Measurements from ENCODE around the gene VPS13D.
A peak's percentile ranks its signal among the peaks of the same experiment; 100 is the strongest.

Gene VPS13D

DNA sequence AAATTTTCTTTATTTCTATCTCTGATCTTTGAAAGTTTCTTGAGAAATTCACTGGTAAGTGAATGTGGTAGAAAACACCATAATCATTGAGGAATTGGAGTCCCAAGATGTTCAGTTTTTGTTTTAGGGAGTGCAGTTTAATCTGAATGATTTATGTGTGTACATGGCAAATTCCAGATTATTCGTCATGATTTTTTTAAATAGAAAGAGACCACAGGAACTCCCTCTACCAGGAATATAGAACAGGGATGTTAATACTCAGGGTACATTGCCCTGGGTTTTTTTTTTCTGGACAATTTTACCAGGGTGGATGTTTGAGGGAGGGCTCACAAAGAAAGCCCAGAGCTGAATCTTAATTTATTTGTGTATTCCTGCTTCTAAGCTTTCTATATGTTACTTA, 109.0 kb downstream of the VPS13D start:
- Histone ChIP-seq H3K27me3 (ENCODE audit: insufficient read depth, low read length, poor library complexity) (no peaks in the 10 kb centered on the region), H3K9ac (ENCODE audit: low read depth, low read length) (no peak overlapping the region), H3K4me3 (ENCODE audit: low read depth in 1 of 2, low read length in 2 of 2) (no peak overlapping the region), H3K4me2 (ENCODE audit: insufficient read depth, low read length) (no peak overlapping the region), H3K27ac (ENCODE audit: low read length) (no peak overlapping the region), H3K36me3 (ENCODE audit: insufficient read depth, low read length) (peaks cover 44% of the 10 kb centered on the region), H3K4me1 (ENCODE audit: insufficient read depth, low read length) (no peaks in the 10 kb centered on the region), H3K9me3 (ENCODE audit: insufficient read depth, low read length, severe bottlenecking) (no peaks in the 10 kb centered on the region), H2AFZ (ENCODE audit: low read depth, low read length) (no peak overlapping the region), H4K20me1 (ENCODE audit: insufficient read depth, low read length) (no peaks in the 10 kb centered on the region), H3K79me2 (ENCODE audit: insufficient read depth, low read length) (no peaks in the 10 kb centered on the region)
- no peak for ATAC-seq (ENCODE audit: insufficient read depth, low read depth)
- TF ChIP-seq, protein P1, sequence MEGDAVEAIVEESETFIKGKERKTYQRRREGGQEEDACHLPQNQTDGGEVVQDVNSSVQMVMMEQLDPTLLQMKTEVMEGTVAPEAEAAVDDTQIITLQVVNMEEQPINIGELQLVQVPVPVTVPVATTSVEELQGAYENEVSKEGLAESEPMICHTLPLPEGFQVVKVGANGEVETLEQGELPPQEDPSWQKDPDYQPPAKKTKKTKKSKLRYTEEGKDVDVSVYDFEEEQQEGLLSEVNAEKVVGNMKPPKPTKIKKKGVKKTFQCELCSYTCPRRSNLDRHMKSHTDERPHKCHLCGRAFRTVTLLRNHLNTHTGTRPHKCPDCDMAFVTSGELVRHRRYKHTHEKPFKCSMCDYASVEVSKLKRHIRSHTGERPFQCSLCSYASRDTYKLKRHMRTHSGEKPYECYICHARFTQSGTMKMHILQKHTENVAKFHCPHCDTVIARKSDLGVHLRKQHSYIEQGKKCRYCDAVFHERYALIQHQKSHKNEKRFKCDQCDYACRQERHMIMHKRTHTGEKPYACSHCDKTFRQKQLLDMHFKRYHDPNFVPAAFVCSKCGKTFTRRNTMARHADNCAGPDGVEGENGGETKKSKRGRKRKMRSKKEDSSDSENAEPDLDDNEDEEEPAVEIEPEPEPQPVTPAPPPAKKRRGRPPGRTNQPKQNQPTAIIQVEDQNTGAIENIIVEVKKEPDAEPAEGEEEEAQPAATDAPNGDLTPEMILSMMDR (IDR thresholded peaks at IDR 0.05; ENCODE audit: borderline replicate concordance, extremely low read depth, low read length, poor library complexity, severe bottlenecking) = no peak
- no peak for TF ChIP-seq EZH2 (IDR thresholded peaks at IDR 0.05; ENCODE audit: borderline replicate concordance, low read depth, low read length, severe bottlenecking)
- DNase-seq = no peak

DNA sequence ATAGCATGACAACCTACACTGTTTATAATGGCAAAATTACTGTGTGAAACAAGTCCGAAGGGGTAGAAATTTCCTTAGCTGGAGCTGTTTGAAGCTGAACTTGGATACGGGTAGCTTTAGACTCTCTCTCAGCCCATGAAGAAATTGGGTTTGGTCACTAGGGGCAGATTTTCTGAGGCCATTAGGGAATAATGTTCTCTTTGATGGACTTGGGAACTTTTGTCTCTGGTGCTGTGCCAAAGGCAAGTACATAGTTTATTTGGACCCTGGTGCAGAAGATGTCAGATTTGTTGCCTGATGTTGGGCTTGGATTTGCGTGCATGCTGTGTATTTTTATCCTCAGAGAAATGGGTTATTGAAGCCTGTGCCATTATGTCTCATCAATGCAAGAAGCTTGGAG, 109.6 kb downstream of the VPS13D start:
- Histone ChIP-seq H4K20me1 (ENCODE audit: insufficient read depth, low read length) (no peaks in the 10 kb centered on the region), H3K27me3 (ENCODE audit: insufficient read depth, low read length, poor library complexity) (no peaks in the 10 kb centered on the region), H3K4me1 (ENCODE audit: insufficient read depth, low read length) (no peaks in the 10 kb centered on the region), H3K9ac (ENCODE audit: low read depth, low read length) (no peak overlapping the region), H3K36me3 (ENCODE audit: insufficient read depth, low read length) (peaks cover 38% of the 10 kb centered on the region), H3K79me2 (ENCODE audit: insufficient read depth, low read length) (no peaks in the 10 kb centered on the region), H2AFZ (ENCODE audit: low read depth, low read length) (no peak overlapping the region), H3K4me2 (ENCODE audit: insufficient read depth, low read length) (no peak overlapping the region), H3K9me3 (ENCODE audit: insufficient read depth, low read length, severe bottlenecking) (no peaks in the 10 kb centered on the region), H3K4me3 (ENCODE audit: low read depth in 1 of 2, low read length in 2 of 2) (no peak overlapping the region), H3K27ac (ENCODE audit: low read length) (no peak overlapping the region)
- ATAC-seq (ENCODE audit: insufficient read depth, low read depth) (no peak), DNase-seq (no peak)
- TF ChIP-seq, protein P1 (IDR thresholded peaks at IDR 0.05; ENCODE audit: borderline replicate concordance, extremely low read depth, low read length, poor library complexity, severe bottlenecking) = no peak
- no peak for TF ChIP-seq EZH2 (IDR thresholded peaks at IDR 0.05; ENCODE audit: borderline replicate concordance, low read depth, low read length, severe bottlenecking)

DNA sequence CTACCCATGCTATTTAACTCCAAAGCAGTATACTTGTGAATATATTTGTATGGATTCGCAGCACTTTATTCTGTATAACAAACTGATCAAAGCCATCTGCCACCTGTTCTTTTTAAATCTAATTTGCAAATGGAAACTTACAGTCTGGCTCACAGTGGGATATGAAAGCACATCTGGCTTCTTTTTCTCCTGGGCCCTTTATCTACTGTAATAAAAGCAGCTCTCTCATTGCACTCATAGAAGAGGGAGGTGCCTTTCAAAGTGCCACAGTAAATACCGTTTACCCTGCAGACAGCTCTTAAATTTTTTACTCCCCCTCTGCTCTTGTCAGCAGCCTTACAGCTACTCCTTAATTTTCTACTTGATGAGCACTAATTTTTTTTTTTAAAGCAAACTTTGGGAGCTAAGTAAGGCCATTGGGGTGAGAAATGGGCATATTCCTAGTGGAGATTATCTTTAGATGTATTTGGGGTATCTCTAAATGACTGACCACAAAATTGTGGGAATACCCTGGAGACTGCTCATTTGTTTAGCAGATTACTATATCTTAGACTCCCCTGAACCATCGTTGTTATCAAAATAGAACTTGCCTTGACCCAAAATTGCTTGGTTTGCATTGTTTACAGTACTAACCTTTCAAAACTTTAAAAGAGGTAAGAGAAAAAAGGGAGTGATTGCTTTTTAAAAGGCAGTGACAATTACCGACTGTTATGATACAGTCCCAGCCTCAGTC, 110.1 kb downstream of the VPS13D start:
- Histone ChIP-seq H2AFZ (ENCODE audit: low read depth, low read length) (no peak overlapping the region), H3K9me3 (ENCODE audit: insufficient read depth, low read length, severe bottlenecking) (no peaks in the 10 kb centered on the region), H3K27ac (ENCODE audit: low read length) (peak overlapping the region; percentile 19; the same call in 1 of the 2 replicates), H3K4me1 (ENCODE audit: insufficient read depth, low read length) (no peaks in the 10 kb centered on the region), H4K20me1 (ENCODE audit: insufficient read depth, low read length) (no peaks in the 10 kb centered on the region), H3K79me2 (ENCODE audit: insufficient read depth, low read length) (no peaks in the 10 kb centered on the region), H3K9ac (ENCODE audit: low read depth, low read length) (no peak overlapping the region), H3K4me3 (ENCODE audit: low read depth in 1 of 2, low read length in 2 of 2) (no peak overlapping the region), H3K36me3 (ENCODE audit: insufficient read depth, low read length) (peaks cover 35% of the 10 kb centered on the region), H3K27me3 (ENCODE audit: insufficient read depth, low read length, poor library complexity) (no peaks in the 10 kb centered on the region), H3K4me2 (ENCODE audit: insufficient read depth, low read length) (no peak overlapping the region)
- ATAC-seq (ENCODE audit: insufficient read depth, low read depth) (no peak), DNase-seq (no peak)
- TF ChIP-seq EZH2 (IDR thresholded peaks at IDR 0.05; ENCODE audit: borderline replicate concordance, low read depth, low read length, severe bottlenecking) = no peak
- TF ChIP-seq, protein P1 (IDR thresholded peaks at IDR 0.05; ENCODE audit: borderline replicate concordance, extremely low read depth, low read length, poor library complexity, severe bottlenecking) = no peak
